Type B pancreatic cell (in vitro differentiated cells): Measurements from ENCODE around the gene RTRAF. TPM values are rescaled to one million over a fixed set of nuclear protein-coding genes. Genes with fewer than 3 reads are reported as not detected.

ENCODE experiments used
- DNase-seq: peaks from one replicate; pipeline ENCODE4 v3.0.0; 2021; ENCODE audit warnings: mixed read lengths; ENCODE audit not compliant: unreplicated experiment; ENCODE audit errors: extremely low spot score
- H3K27ac Mint-ChIP-seq: 2 replicates; pipeline ENCODE4 v1.8.0; 2021; ENCODE audit warnings: mild to moderate bottlenecking, mixed read lengths
- H3K27me3 Mint-ChIP-seq: 2 replicates; pipeline ENCODE4 v1.8.0; 2021; ENCODE audit warnings: mixed read lengths
- H3K36me3 Mint-ChIP-seq: 2 replicates; pipeline ENCODE4 v1.8.0; 2021; ENCODE audit warnings: mixed read lengths
- H3K4me1 Mint-ChIP-seq: one replicate; pipeline ENCODE4 v1.8.0; 2021; ENCODE audit warnings: mixed read lengths; ENCODE audit not compliant: unreplicated experiment
- H3K4me3 Mint-ChIP-seq: 2 replicates; pipeline ENCODE4 v1.8.0; 2021; ENCODE audit warnings: mild to moderate bottlenecking, mixed read lengths
- H3K9me3 Mint-ChIP-seq: 2 replicates; pipeline ENCODE4 v1.8.0; 2021; ENCODE audit warnings: mixed read lengths
- CTCF ChIP-seq: fragments of 200-600 bp; sonication (generic); conservative IDR thresholded peaks from 2 replicates; pipeline ENCODE4 v1.5.0; 2021; ENCODE audit warnings: antibody characterized with exemption, mild to moderate bottlenecking
- total RNA-seq: library from RNA; stranded (reverse); gene quantifications from 2 replicates; pipeline ENCODE4 v1.2.1, GENCODE V29; 2021; ENCODE audit warnings: low replicate concordance

Gene RTRAF
- total RNA-seq, 1 donor from 2014 or later = 206 TPM

- Mint-ChIP-seq H3K9me3 (no peaks in the 10 kb centered on the region), H3K27me3 (peaks cover 5% of the 10 kb centered on the region), H3K36me3 (peaks cover 4% of the 10 kb centered on the region), H3K4me1 (peaks cover 26% of the 10 kb centered on the region), H3K27ac (no peak overlapping the region), H3K4me3 (no peak overlapping the region)
- DNase-seq = no peak
- no peak for TF ChIP-seq CTCF
These were observed 61.9 kb downstream of the RTRAF start for GRCh38 chr14:52051251-52051650.

- no peak for DNase-seq
- H3K9me3 Mint-ChIP-seq = no peaks in the 10 kb centered on the region
- H3K36me3 Mint-ChIP-seq = peaks cover 4% of the 10 kb centered on the region
- peaks cover 5% of the 10 kb centered on the region for H3K27me3 Mint-ChIP-seq
- no peak overlapping the region for H3K4me3 Mint-ChIP-seq
- TF ChIP-seq CTCF = no peak
- H3K4me1 Mint-ChIP-seq = peaks cover 26% of the 10 kb centered on the region
- H3K27ac Mint-ChIP-seq = no peak overlapping the region
These were observed 62.5 kb downstream of the RTRAF start for GRCh38 chr14:52051871-52052270.

- H3K27me3 Mint-ChIP-seq = peaks cover 5% of the 10 kb centered on the region
- H3K4me3 Mint-ChIP-seq = no peak overlapping the region
- TF ChIP-seq CTCF = no peak
- no peaks in the 10 kb centered on the region for H3K9me3 Mint-ChIP-seq
- H3K4me1 Mint-ChIP-seq = peaks cover 26% of the 10 kb centered on the region
- H3K36me3 Mint-ChIP-seq = peaks cover 4% of the 10 kb centered on the region
- H3K27ac Mint-ChIP-seq = no peak overlapping the region
- DNase-seq = no peak
These were observed 63.1 kb downstream of the RTRAF start for GRCh38 chr14:52052288-52052943.

GRCh38 chr14:52053044-52053443 lies 63.7 kb downstream of the RTRAF start:
- Mint-ChIP-seq H3K36me3 (peaks cover 4% of the 10 kb centered on the region), H3K4me1 (peaks cover 26% of the 10 kb centered on the region), H3K9me3 (no peaks in the 10 kb centered on the region), H3K27ac (no peak overlapping the region), H3K4me3 (no peak overlapping the region), H3K27me3 (peaks cover 5% of the 10 kb centered on the region)
- no peak for DNase-seq
- TF ChIP-seq CTCF = no peak

- no peak for DNase-seq
- H3K27me3 Mint-ChIP-seq = peaks cover 8% of the 10 kb centered on the region
- H3K36me3 Mint-ChIP-seq = peaks cover 4% of the 10 kb centered on the region
- H3K4me3 Mint-ChIP-seq = no peak overlapping the region
- H3K9me3 Mint-ChIP-seq = no peaks in the 10 kb centered on the region
- H3K4me1 Mint-ChIP-seq = peaks cover 21% of the 10 kb centered on the region
- TF ChIP-seq CTCF = no peak
- H3K27ac Mint-ChIP-seq = no peak overlapping the region
These were observed 65.3 kb downstream of the RTRAF start for GRCh38 chr14:52054678-52055077.
